ENCODE measurements around the gene PHYKPL. TPM values are rescaled to one million over a fixed set of nuclear protein-coding genes. Genes with fewer than 3 reads are reported as not detected.

Gene PHYKPL
- total RNA-seq, 4 donors from 2014 or later = 25.0 to 54.6 (median 33.7) TPM

DNA sequence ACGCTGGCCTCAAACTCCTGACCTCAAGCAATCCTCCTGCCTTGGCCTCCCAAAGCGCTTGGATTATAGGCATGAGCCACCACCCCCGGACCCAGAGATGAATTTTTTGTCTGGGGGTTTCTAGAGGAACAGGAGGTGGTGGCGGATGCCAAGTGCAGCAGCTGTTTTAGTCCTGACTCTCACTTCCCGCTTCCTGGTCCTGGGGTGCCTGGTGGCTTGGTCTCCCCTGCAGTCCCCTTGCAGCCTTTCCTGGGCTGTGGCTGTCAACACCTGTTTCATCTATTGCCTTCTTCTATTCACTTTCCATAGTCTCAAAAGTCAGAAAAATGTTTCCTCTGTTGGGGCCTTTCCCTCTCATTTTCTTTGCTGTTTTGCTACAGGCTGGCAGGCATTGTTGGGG lies 72.4 kb downstream of the PHYKPL start:
- no peaks in the 10 kb centered on the region for H3K9me3 ChIP-seq
- no peak overlapping the region for H3K4me3 ChIP-seq
- H3K36me3 ChIP-seq = no peaks in the 10 kb centered on the region
- intact Hi-C loops (cut with DNase I; ENCODE audit: low total_unique reads) (no loop called here), in situ Hi-C loops (cut with MboI; ENCODE audit: low sequenced_read_pairs in 4 of 4) (loop anchor here in 2 of 4 donors (5.0 kb wide), 1 partner anchor 83 kb away; no protein-coding TSS in a partner anchor)
- ATAC-seq (no peak), DNase-seq (no peak)
- no peak overlapping the region for H3K27ac ChIP-seq
- H3K4me1 ChIP-seq = peaks cover 0 to 3% of the 10 kb centered on the region in 2 donors
- H3K27me3 ChIP-seq = peaks cover 0 to 7% (median 6%) of the 10 kb centered on the region in 3 donors
- no peak for TF ChIP-seq POLR2A (IDR thresholded peaks at IDR 0.05)
- TF ChIP-seq, protein P1, sequence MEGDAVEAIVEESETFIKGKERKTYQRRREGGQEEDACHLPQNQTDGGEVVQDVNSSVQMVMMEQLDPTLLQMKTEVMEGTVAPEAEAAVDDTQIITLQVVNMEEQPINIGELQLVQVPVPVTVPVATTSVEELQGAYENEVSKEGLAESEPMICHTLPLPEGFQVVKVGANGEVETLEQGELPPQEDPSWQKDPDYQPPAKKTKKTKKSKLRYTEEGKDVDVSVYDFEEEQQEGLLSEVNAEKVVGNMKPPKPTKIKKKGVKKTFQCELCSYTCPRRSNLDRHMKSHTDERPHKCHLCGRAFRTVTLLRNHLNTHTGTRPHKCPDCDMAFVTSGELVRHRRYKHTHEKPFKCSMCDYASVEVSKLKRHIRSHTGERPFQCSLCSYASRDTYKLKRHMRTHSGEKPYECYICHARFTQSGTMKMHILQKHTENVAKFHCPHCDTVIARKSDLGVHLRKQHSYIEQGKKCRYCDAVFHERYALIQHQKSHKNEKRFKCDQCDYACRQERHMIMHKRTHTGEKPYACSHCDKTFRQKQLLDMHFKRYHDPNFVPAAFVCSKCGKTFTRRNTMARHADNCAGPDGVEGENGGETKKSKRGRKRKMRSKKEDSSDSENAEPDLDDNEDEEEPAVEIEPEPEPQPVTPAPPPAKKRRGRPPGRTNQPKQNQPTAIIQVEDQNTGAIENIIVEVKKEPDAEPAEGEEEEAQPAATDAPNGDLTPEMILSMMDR (IDR thresholded peaks at IDR 0.05 in 4 of 5, conservative IDR thresholded peaks at IDR 0.05 in 1 of 5) = no peak

Other genes starting within 250 kb of the PHYKPL start
- gene PROP1, start 236.6 kb downstream of the PHYKPL start, total RNA-seq = not detected
- gene N4BP3, start 119.3 kb downstream of the PHYKPL start, total RNA-seq = 1 to 10 TPM; 1.6 to 3.2 (median 2.1) TPM
- 10 to 100 TPM; 24.0 to 55.9 (median 44.2) TPM for gene RMND5B, start 101.8 kb downstream of the PHYKPL start, total RNA-seq
- gene NHP2, start 78.9 kb downstream of the PHYKPL start, total RNA-seq = 100 to 1,000 TPM; 157 to 261 (median 241) TPM
- gene GMCL2, start 45.4 kb downstream of the PHYKPL start, total RNA-seq = not detected
- gene HNRNPAB, start 28.3 kb downstream of the PHYKPL start, total RNA-seq = 100 to 1,000 TPM in 2 of 4 donors, 10 to 100 TPM in 2; 84.2 to 117 (median 106) TPM

Data from gastrocnemius medialis (tissue), 4 donors.